GM12891 (cell line): Measurements from ENCODE around the gene ZSCAN16. TPM values are rescaled to one million over a fixed set of nuclear protein-coding genes. Genes with fewer than 3 reads are reported as not detected.
"Not testable (repeated sequence)": the region's sequence is repeated elsewhere in the genome, so short reads cannot be mapped to it uniquely, and the experiment has no call there.

ENCODE experiments used
- DNase-seq: peaks from one replicate; pipeline ENCODE4 v3.0.0; 2011; ENCODE audit warnings: low spot score; ENCODE audit not compliant: insufficient read length
- FAIRE-seq: peaks from 2 replicates; lab custom pipeline; 2011; peaks lifted over from hg19 to GRCh38; lab: Jason Lieb, UNC
- PAX5 ChIP-seq: IDR thresholded peaks from 2 replicates; pipeline ENCODE4 v1.6.1; 2011; ENCODE audit warnings: low read length, moderate library complexity, mild to moderate bottlenecking; ENCODE audit not compliant: insufficient read depth, severe bottlenecking
- POLR2A ChIP-seq: IDR thresholded peaks from 2 replicates; pipeline ENCODE4 v1.6.1; 2011; ENCODE audit warnings: low read depth, low read length, control low read depth
- POLR2AphosphoS5 ChIP-seq: IDR thresholded peaks from 2 replicates; pipeline ENCODE4 v1.6.1; 2011; ENCODE audit warnings: low read depth, low read length, control low read depth
- POU2F2 ChIP-seq: IDR thresholded peaks from 2 replicates; pipeline ENCODE4 v1.6.1; 2011; ENCODE audit warnings: low read depth, mild to moderate bottlenecking, control low read depth, low read length, moderate library complexity
- SPI1 ChIP-seq: IDR thresholded peaks from 2 replicates; pipeline ENCODE4 v1.6.1; 2011; ENCODE audit warnings: low read depth, low read length, control low read depth
- TAF1 ChIP-seq: IDR thresholded peaks from 2 replicates; pipeline ENCODE4 v1.6.1; 2011; ENCODE audit warnings: low read depth, low read length, control low read depth
- polyA plus RNA-seq: library from polyadenylated mRNA; unstranded; fragments of >200 nt; gene quantifications from one replicate; pipeline ENCODE4 v1.2.1, GENCODE V29; 2012; ENCODE audit warnings: low read depth, missing spikeins, inconsistent platforms; ENCODE audit not compliant: missing spikeins

The ZSCAN16 gene
- polyA plus RNA-seq, result 5.0 TPM

DNA sequence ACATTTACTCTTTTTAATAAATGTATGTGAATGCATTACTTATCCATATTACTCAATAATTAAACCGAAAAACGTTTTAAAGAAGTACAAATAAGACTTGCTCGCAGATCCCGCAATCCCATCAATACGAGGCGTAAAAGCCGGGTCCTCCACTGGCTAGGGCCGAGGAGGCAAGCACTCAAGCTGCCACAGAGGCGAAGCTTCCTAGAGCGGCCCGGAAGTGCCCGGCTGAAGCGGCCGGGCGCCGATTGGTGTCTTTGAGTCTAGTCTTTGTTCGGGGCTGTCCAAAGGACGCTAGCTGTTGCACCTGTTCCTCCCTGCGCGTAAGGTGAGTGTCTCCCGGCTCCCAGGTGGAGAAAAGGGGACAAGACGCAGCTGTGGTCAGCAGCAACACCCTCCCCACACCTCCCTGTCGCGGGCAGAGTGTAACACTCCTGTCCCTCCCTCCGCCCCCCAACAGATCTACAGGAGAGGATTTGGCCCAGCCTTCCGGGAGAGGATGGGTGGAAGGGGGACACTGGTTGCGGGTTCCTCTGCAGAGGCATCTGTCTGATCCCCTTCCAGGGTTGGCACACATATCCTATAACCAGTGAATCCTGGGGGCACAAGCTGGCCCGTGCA, at the start of gene ZSCAN16:
Gene ZSCAN16 (plus strand): TSS at position 260 of the 621 bp plus-strand sequence. CDS start 835 bp downstream, outside the sequence.
- FAIRE-seq, result peak; percentile 62
- peak; percentile 89 for TF ChIP-seq POLR2A
- no peak; the same call in 1 of the 2 replicates for TF ChIP-seq SPI1
- peak; percentile 67 for TF ChIP-seq POU2F2
- TF ChIP-seq TAF1, result peak; percentile 71
- no peak for TF ChIP-seq PAX5
- TF ChIP-seq POLR2AphosphoS5, result peak; percentile 85
- DNase-seq, result peak; percentile 45

DNA sequence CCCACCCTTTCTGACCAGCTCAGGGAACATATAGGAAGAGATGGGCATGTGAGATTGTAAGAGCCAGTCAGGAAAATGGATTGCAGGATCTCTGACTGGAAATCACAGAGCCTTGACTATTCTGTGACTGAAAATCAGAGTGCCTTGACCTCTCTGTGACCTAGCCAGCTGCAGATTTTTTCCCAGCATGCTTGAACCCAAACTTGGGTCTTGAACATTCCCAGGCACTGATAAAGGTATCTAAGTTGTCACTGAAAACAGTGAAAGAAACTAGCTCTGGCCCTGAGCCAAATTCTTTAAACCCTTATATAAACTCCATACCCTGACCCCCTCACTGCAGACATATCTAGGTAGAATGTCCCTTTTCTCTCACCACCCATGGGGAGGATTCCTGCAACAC, 46.4 kb upstream of the ZSCAN16 start:
- FAIRE-seq, result no peak
- no peak for TF ChIP-seq PAX5
- no peak for DNase-seq

DNA sequence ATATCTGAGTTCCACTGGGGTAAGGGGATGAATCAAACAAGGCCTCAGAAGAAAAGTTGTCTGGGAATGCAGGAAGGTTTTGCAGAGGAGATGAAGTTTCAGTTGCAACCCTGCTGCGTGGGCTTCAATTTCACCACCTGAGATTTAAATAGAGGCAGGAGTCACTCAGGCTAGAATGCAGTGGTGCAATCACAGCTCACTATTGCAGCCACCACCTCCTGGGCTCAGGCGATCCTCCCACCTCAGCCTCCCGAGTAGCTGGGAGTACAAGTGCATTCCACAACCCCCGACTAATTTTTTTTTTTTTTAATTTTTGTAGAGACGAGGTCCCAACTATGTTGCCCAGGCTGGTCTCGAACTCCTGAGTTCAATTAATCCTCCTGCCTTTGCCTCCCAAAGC, 45.6 kb upstream of the ZSCAN16 start:
- no peak for FAIRE-seq
- no peak for DNase-seq
- TF ChIP-seq PAX5 (no peak), POLR2AphosphoS5 (no peak), POU2F2 (no peak), POLR2A (no peak)

DNA sequence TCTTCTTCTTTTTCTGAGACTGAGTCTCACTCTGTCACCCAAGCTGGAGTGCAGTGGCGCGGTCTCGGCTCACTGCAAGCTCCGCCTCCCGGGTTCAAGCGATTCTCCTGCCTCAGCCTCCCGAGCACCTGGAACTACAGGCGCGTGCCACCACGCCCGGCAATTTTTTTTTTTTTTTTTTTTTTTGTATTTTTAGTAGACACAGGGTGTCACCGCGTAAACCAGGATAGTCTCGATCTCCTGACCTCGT, 44.1 kb upstream of the ZSCAN16 start, which contains the start of gene ZNF165:
Gene ZNF165 (plus strand): TSS at position 188 of the 250 bp plus-strand sequence. CDS start 4,913 bp downstream, outside the sequence.
- not testable (repeated sequence) for FAIRE-seq, DNase-seq

DNA sequence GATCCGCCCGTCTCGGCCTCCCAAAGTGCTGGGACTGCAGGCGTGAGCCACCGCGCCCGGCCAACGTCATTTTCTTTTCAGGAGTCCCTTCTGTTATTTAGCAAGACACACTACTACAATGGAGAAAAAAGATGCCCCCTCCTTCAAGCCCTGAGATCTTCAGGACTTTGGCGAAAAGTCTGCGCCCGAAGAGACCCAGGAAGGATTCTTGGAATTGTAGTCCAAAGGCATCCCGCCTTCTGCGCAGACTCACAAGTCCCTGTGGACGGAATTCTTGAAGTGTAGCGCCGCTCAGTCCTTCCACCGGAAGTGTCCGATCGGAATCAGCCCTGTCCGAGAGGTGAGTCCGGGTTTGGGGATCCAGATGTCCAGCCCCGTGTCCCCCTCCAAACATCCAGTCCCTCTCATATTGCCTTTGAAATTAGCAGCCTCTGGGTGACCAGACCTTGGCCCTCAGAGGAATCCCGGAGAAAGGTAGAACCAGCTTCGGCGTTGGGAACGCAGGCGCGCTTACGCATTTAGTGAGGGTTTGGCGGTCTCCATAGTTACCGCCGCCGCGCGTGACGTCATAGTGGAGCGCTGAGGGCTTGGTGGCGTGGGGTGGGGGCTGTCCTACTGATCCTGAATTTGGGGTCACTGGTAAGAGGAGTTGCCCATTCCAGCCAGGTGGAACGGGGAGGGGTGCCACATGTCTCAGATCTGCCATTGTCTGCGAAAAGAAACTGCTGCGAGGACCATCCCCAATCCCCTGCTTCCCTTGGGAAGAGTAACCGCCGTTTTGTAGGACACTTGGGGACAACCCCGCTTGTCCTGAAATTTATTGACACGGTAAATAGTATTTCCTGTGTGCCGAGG, 43.6 kb upstream of the ZSCAN16 start:
- DNase-seq, result peak; percentile 53
- FAIRE-seq, result peak; percentile 90
- no peak for TF ChIP-seq PAX5
- no peak for TF ChIP-seq SPI1
- TF ChIP-seq TAF1, result peak; percentile 37; the same call in 1 of the 2 replicates
- TF ChIP-seq POU2F2, result peak; percentile 66
- no peak for TF ChIP-seq POLR2A
- TF ChIP-seq POLR2AphosphoS5, result no peak; the same call in 1 of the 2 replicates

DNA sequence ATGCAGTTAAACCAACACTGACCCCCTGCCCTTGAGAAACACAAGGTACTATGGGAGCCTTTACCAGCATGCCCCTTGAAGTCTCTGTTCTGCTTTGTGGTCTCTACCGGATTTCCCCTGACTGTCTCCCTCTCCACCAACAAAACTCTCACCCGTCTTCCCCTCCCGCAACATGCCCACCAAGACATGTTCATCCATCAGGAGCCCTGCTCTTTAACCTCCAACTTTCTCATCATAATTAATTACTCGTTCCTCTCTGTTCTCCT, 43.0 kb upstream of the ZSCAN16 start:
- TF ChIP-seq PAX5 (no peak), SPI1 (peak; percentile 96)
- peak; percentile 29 for DNase-seq
- FAIRE-seq, result no peak

DNA sequence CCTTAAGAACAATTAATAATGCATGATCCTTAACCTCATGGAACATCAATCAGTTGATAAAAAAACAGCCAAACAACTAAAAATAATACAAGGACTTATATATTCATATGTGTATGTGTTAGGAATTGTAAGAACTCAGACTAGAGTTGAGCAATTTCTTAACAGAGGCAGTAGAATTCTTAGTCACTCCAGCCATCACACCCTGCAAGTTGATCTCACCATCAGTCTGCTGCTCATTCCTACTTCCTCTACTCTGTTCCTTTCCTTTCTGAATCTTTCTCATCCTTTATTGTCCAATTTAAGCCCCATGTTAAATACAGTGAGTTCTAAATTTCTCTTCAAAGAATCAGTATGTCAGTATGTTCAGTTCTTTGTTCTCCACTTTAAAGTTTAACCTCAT, 41.5 kb upstream of the ZSCAN16 start:
- peak; percentile 52; the same call in 1 of the 2 replicates for TF ChIP-seq SPI1
- TF ChIP-seq PAX5, result no peak
- FAIRE-seq (no peak), DNase-seq (no peak)

DNA sequence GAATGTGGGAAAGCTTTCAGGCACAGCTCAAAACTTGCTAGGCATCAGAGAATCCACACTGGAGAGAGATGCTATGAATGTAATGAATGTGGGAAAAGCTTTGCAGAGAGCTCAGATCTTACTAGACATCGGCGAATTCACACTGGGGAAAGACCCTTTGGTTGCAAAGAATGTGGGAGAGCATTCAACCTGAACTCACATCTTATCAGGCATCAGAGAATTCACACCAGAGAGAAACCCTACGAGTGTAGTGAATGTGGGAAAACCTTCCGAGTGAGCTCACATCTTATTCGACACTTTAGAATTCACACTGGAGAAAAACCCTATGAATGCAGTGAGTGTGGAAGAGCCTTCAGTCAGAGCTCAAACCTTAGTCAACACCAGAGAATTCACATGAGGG, 35.4 kb upstream of the ZSCAN16 start:
- TF ChIP-seq SPI1 (no peak), PAX5 (no peak), POLR2A (no peak), POLR2AphosphoS5 (no peak), TAF1 (no peak), POU2F2 (no peak)
- DNase-seq, result no peak
- no peak for FAIRE-seq

DNA sequence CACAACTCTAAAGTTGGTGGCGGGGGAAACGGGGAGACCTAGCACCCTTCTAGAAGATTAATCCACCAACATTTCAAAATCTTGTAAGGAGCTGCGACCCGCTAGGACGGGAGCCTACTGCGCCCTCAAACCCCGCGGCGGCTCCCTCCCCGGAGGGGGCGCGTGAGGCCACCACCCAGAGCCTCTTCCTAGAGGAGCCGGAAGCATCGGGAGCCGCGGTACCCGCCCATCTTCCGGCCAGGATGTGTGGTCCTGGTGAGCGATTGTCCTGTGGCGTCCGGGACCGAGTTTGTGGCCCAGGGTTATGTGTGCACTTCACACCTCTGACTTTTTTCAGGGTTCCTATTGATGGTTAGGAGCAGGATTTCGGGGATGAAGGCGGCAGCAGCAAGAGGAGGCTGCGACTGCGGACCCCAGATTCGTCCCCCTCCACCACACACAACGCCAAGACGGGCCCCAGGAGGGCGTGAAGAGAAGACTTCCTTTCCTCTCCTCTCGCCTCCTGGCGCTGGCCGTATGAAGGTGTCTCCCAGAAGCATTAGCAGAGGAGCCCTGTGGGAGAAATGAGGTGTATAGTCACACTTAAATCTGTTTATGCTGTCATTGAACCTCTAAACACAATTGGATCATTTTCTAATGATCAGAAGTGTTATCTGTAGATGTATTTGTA, 33.4 kb upstream of the ZSCAN16 start:
- FAIRE-seq (no peak), DNase-seq (no peak)
- TF ChIP-seq POU2F2, result no peak
- no peak for TF ChIP-seq POLR2AphosphoS5
- TF ChIP-seq SPI1, result no peak
- TF ChIP-seq TAF1, result no peak
- TF ChIP-seq POLR2A, result no peak
- TF ChIP-seq PAX5, result no peak

DNA sequence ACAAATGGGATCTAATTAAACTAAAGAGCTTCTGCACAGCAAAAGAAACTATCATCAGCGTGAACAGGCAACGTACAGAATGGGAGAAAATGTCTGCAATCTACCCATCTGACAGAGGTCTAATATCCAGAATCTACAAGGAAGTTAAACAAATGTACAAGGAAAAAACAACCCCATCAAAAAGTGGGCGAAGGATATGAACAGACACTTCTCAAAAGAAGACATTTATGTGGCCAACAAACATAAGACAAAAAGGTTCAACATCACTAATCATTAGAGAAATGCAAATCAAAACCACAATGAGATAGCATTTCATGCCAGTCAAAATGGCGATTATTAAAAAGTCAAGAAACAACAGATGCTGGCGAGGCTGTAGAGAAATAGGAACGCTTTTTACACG, 22.2 kb upstream of the ZSCAN16 start:
- not testable (repeated sequence) for FAIRE-seq, DNase-seq

DNA sequence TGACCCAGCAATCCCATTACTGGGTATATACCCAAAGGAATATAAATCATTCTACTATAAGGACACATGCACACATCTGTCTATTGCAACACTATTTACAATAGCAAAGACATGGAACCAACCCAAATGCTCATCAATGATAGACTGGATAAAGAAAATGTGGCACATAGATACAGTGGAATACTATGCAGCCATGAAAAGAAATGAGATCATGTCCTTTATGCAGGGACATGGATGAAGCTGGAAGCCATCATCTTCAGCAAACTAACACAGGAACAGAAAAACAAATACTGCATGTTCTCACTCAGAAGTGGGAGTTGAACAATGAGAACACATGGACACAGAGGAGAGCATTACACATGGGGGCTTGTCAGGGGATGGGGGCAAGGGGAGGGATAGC, 21.7 kb upstream of the ZSCAN16 start:
- FAIRE-seq, DNase-seq: not testable (repeated sequence)
